ENCODE results near the gene SARNP. TPM values are rescaled to one million over a fixed set of nuclear protein-coding genes. Genes with fewer than 3 reads are reported as not detected.

The SARNP gene
- total RNA-seq, 1 experiment from 2014 or later: 99.1 TPM

DNA sequence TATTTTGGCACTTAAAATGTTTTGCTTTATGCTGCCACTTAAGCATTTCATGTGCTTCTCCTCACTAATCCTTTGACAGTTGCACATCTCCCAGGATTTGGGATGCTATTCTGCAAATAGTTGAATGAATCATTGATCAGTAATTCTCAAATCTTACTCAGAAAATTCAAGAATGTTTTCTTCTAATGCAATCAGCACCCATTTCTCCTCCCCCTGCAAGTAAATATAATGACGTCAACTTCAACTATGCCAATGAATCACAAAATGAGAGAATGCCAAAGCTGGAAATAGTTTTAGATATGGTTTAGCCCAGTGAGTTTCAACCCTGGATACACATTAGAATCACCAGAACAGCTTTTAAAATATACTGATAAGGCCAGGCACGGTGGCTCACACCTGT lies 103.8 kb downstream of the SARNP start:
- peaks cover 7% of the 10 kb centered on the region; the same call in 1 of the 2 replicates for H3K27me3 ChIP-seq (ENCODE audit: control insufficient read depth, insufficient read depth, low read length)
- no peak for DNase-seq
- no peaks in the 10 kb centered on the region for H3K36me3 ChIP-seq (replicated peaks; ENCODE audit: control insufficient read depth, insufficient read depth, low read length)

DNA sequence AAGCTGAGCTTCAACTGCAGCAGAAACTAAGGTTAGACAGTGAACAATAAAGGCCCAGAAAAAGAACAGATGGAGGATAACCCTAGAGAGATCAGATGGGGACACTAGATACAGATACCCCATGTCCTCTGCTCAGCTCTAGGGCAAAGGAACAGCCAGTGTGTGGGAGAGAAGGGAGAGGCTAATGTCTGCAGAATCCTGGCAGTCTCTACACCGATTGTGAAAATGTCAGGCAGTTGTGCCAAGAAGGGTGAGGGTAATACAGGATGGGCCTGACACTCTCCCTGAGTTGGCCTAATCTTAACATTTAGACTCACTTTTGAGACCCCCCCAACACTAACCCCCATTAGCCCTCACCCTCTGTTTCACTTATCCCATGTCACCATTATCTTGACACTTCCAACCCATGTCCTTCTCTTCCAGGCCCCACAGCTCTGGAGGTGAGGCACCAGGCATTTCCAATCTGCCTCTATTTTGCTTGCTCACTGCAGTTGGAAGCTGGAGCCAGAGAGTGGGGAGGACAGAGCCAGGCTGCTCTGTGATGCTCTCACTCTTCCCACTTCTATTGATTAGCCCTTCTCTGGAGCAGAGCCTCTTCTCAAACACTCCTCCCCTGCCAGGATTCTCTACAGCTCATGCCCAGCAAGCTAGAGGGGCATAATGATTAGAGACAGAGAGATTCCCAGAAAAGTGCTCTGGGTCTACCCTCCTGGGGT lies 104.7 kb downstream of the SARNP start:
- no peak for DNase-seq

More for the DNA sequence above, 103.8 kb downstream of the SARNP start:
- H3K4me3 ChIP-seq (ENCODE audit: insufficient read depth, low read depth, low read length): no peak overlapping the region

DNA sequence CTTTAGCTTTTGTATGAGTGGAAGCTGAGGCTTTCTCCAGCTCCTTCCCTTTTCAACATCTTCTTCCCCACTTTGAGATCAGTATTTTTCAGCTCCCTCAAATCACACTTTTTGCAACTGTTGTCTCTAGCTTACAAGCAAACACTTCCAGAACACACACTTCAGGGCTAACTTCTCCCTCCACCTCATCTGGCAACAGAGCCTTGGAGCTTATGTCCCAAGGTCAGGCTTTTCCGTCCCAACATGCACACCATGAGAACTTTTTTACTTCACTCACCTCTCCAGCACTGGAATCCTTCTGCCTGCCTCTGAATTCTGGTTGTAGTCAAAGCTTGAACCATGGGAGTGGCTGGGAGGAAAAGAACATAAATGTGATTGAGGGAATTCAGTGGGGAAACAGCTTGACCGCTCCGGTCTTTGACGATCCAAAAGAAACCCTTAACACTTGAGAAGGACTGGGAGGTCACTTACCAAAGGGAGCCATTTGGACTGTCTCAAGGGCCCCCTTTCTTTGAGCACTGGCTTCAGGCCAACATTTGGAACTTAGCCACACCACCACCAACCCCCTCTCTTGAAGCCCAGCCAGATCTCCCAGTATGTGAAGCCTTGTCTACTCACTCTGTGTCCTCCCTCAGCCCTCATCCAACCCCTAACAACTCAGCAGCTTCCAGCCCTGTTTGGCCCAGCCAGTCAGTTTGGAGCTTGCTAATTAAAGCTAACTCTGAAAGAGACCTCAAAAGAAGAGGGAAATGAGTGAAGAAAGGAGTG lies 105.6 kb downstream of the SARNP start:
- peaks cover 8% of the 10 kb centered on the region; the same call in 1 of the 2 replicates for H3K27me3 ChIP-seq (ENCODE audit: control insufficient read depth, insufficient read depth, low read length)
- no peak overlapping the region for H3K4me3 ChIP-seq (ENCODE audit: insufficient read depth, low read depth, low read length)
- H3K36me3 ChIP-seq (replicated peaks; ENCODE audit: control insufficient read depth, insufficient read depth, low read length): no peaks in the 10 kb centered on the region
- DNase-seq: no peak

More for the DNA sequence above, 104.7 kb downstream of the SARNP start:
- Histone ChIP-seq H3K27me3 (ENCODE audit: control insufficient read depth, insufficient read depth, low read length) (peaks cover 7% of the 10 kb centered on the region; the same call in 1 of the 2 replicates), H3K4me3 (ENCODE audit: insufficient read depth, low read depth, low read length) (no peak overlapping the region), H3K36me3 (replicated peaks; ENCODE audit: control insufficient read depth, insufficient read depth, low read length) (no peaks in the 10 kb centered on the region)

DNA sequence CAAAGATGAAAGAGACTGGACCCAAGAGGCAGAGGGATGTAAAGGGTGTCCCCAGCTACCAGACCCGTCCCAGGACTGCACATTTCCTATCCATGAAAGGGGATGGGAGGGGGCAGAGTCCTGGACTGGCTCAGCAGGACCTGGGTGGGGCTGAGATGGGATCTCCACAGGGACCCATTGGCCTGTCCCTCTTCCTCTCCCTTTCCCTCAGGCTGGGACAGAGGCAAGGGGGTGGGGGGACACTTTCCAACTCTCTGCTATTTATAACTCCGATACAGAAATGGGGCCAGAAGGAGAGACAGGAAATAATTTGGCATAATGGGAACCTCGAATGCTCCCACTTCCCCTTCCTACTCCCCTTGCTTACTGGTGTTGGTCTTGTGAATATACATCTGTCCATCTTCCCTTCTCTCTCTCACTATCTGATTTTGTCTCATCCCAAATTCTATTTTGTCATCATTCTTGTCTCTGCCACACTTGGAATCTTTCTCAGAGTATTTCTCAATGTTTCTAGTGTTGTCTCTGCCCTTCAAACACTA lies 108.8 kb downstream of the SARNP start:
- Histone ChIP-seq H3K4me3 (ENCODE audit: insufficient read depth, low read depth, low read length) (peak overlapping the region; percentile 95), H3K36me3 (replicated peaks; ENCODE audit: control insufficient read depth, insufficient read depth, low read length) (no peaks in the 10 kb centered on the region), H3K27me3 (ENCODE audit: control insufficient read depth, insufficient read depth, low read length) (peaks cover 11% of the 10 kb centered on the region; the same call in 1 of the 2 replicates)
- DNase-seq: no peak

DNA sequence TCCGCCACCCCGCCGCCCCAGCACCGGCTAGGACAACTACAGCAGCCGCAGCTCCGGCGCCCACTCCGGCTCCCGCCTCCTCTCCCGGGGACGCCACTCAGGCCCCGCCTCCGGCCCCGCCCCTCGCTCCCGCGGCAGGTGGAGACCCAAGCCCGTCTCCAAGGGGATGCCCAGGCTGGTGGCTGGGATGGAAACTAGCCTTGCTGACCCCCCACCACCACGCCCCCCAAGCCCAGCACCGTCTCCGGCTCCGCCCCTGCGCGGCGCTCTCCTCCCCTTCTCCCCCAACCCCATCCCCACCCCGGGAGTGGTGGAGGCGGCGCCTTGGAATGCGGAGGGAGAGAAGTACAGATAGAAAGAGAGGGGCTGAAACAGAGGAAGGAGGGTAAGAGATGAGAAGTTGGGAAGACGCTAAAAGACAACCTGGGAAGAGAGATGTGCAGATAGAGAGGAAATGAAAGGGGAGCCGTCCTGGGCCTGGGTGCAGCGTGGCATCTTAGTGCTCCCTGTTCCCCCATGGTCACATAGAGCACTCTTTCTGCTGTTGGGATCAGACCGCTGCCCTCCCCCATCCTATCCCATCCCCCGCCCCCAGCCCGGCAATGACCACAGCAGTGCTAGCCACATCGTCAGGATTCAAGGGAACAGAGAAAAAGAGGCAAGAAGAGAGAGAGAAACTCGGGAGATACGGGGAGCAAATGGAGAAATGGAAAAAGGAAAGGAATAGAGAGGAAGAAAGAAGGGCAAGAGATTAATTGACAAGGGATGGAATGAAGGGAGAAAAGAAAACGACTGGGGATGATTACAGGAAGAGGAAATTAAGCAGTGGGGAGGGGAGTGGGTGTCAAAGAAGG lies 109.5 kb downstream of the SARNP start, which contains the start of gene ITGA7:
Gene ITGA7 (minus strand): TSS at position 64 of the 854 bp plus-strand sequence. CDS start 222 bp downstream, outside the sequence.
- Histone ChIP-seq H3K27me3 (ENCODE audit: control insufficient read depth, insufficient read depth, low read length) (peaks cover 11% of the 10 kb centered on the region; the same call in 1 of the 2 replicates), H3K36me3 (replicated peaks; ENCODE audit: control insufficient read depth, insufficient read depth, low read length) (no peaks in the 10 kb centered on the region)
- peak; percentile 100 for DNase-seq

More for the DNA sequence above, 109.5 kb downstream of the SARNP start, which contains the start of gene ITGA7:
- peak within 1 kb of the TSS; percentile 95 for H3K4me3 ChIP-seq (ENCODE audit: insufficient read depth, low read depth, low read length)

Other genes with a start within 250 kb of the SARNP start
- not detected in 2 replicates for gene OR2AP1, start 245.3 kb downstream of the SARNP start, total RNA-seq (2014; rRNA removed; shearing (Covaris generic))
- not detected in 2 replicates for gene OR10P1, start 180.8 kb downstream of the SARNP start, total RNA-seq (2014; rRNA removed; shearing (Covaris generic))
- gene ITGA7, start 109.8 kb downstream of the SARNP start, total RNA-seq (2014; rRNA removed; shearing (Covaris generic)): 38.0 and 46.1 TPM in 2 replicates
- gene BLOC1S1, start 101.7 kb downstream of the SARNP start, total RNA-seq (2014; rRNA removed; shearing (Covaris generic)): 59.6 and 76.9 TPM in 2 replicates
- 2.1 and 4.2 TPM in 2 replicates for gene RDH5, start 97.3 kb downstream of the SARNP start, total RNA-seq (2014; rRNA removed; shearing (Covaris generic))
- 314 and 321 TPM in 2 replicates for gene CD63, start 88.7 kb downstream of the SARNP start, total RNA-seq (2014; rRNA removed; shearing (Covaris generic))
- gene GDF11, start 74.6 kb downstream of the SARNP start, total RNA-seq (2014; rRNA removed; shearing (Covaris generic)): 11.1 and 13.7 TPM in 2 replicates
- gene ORMDL2, start 317 bp upstream of the SARNP start, total RNA-seq (2014; rRNA removed; shearing (Covaris generic)): 10.6 and 18.3 TPM in 2 replicates
- 30.1 and 35.1 TPM in 2 replicates for gene DNAJC14, start 11.9 kb upstream of the SARNP start, total RNA-seq (2014; rRNA removed; shearing (Covaris generic))
- gene MMP19, start 25.2 kb upstream of the SARNP start, total RNA-seq (2014; rRNA removed; shearing (Covaris generic)): 1.1 and 1.4 TPM in 2 replicates
- gene PYM1, start 110.2 kb upstream of the SARNP start, total RNA-seq (2014; rRNA removed; shearing (Covaris generic)): 94.2 and 97.8 TPM in 2 replicates
- 7.9 and 10.9 TPM in 2 replicates for gene DGKA, start 113.4 kb upstream of the SARNP start, total RNA-seq (2014; rRNA removed; shearing (Covaris generic))
- 28.4 and 38.1 TPM in 2 replicates for gene PMEL, start 148.3 kb upstream of the SARNP start, total RNA-seq (2014; rRNA removed; shearing (Covaris generic))
- gene CDK2, start 149.1 kb upstream of the SARNP start, total RNA-seq (2014; rRNA removed; shearing (Covaris generic)): 63.3 and 68.0 TPM in 2 replicates
- 52.1 and 52.4 TPM in 2 replicates for gene RAB5B, start 156.4 kb upstream of the SARNP start, total RNA-seq (2014; rRNA removed; shearing (Covaris generic))
- gene SUOX, start 179.6 kb upstream of the SARNP start, total RNA-seq (2014; rRNA removed; shearing (Covaris generic)): 24.0 and 27.2 TPM in 2 replicates
- 1.5 and 3.7 TPM in 2 replicates for gene IKZF4, start 203.3 kb upstream of the SARNP start, total RNA-seq (2014; rRNA removed; shearing (Covaris generic))
- 830 and 1,197 TPM in 2 replicates for gene RPS26, start 224.2 kb upstream of the SARNP start, total RNA-seq (2014; rRNA removed; shearing (Covaris generic))

Data from H7 (cell line).